Mesenchymal stem cell (in vitro differentiated cells and primary cell): ENCODE results near the gene SF3B5.

Experiments used
- DNase-seq: peaks from one replicate; pipeline ENCODE4 v3.0.0-alpha.2; 2013
- H2AFZ ChIP-seq: one replicate; pipeline ENCODE4 v1.6.1; 2013; ENCODE audit warnings: low read depth, mild to moderate bottlenecking, control low read depth, inconsistent platforms, low read length, moderate library complexity
- H2AK5ac ChIP-seq: 2 replicates; pipeline ENCODE4 v1.6.1; 2013; ENCODE audit warnings: low read length, moderate library complexity, mild to moderate bottlenecking, inconsistent platforms; ENCODE audit not compliant: severe bottlenecking
- H2BK120ac ChIP-seq: one replicate; pipeline ENCODE4 v1.6.1; 2013; ENCODE audit warnings: low read depth, mild to moderate bottlenecking, inconsistent platforms, low read length, moderate library complexity
- H2BK12ac ChIP-seq, 2 experiments: one replicate each; pipeline ENCODE4 v1.6.1; 2013; ENCODE audit warnings: inconsistent platforms in 2 of 2, low read length in 2 of 2, mild to moderate bottlenecking in 2 of 2, moderate library complexity in 2 of 2, control low read depth in 1 of 2
- H2BK15ac ChIP-seq: one replicate; pipeline ENCODE4 v1.6.1; 2013; ENCODE audit warnings: mild to moderate bottlenecking, low read depth, inconsistent platforms; ENCODE audit not compliant: poor library complexity, severe bottlenecking
- H2BK5ac ChIP-seq: 2 replicates; pipeline ENCODE4 v1.6.1; 2013; ENCODE audit warnings: low read depth, mild to moderate bottlenecking, low read length, control low read depth, inconsistent platforms; ENCODE audit not compliant: poor library complexity, severe bottlenecking
- H3K14ac ChIP-seq, 2 experiments: one replicate each; pipeline ENCODE4 v1.6.1; 2013; ENCODE audit warnings: inconsistent platforms in 2 of 2, low read length in 2 of 2, control low read depth in 1 of 2, mild to moderate bottlenecking in 1 of 2, moderate library complexity in 1 of 2
- H3K18ac ChIP-seq, 2 experiments: one replicate each; pipeline ENCODE4 v1.6.1; 2013; ENCODE audit warnings: inconsistent platforms in 2 of 2, low read length in 2 of 2, control low read depth in 1 of 2, low read depth in 1 of 2, mild to moderate bottlenecking in 1 of 2
- H3K23ac ChIP-seq, 2 experiments: one replicate each; pipeline ENCODE4 v1.6.1; 2013; ENCODE audit warnings: inconsistent platforms in 2 of 2, low read length in 2 of 2, mild to moderate bottlenecking in 2 of 2, moderate library complexity in 2 of 2, control low read depth in 1 of 2
- H3K27ac ChIP-seq: 2 replicates; pipeline ENCODE4 v1.5.1; 2013; ENCODE audit warnings: mild to moderate bottlenecking, moderate library complexity, low read length, control low read depth, inconsistent platforms; ENCODE audit not compliant: poor library complexity, severe bottlenecking
- H3K27me3 ChIP-seq, 2 experiments: 2 replicates each; pipeline versions ENCODE4 v1.6.1 to v1.7.0; 2013; ENCODE audit warnings: low read length in 2 of 2, mild to moderate bottlenecking in 2 of 2, moderate library complexity in 2 of 2, control low read depth in 1 of 2, inconsistent platforms in 1 of 2; ENCODE audit not compliant: control insufficient read depth in 1 of 2, insufficient read depth in 1 of 2
- H3K36me3 ChIP-seq, 2 experiments: 2 replicates each; pipeline versions ENCODE4 v1.6.1 to v1.7.0; 2013; ENCODE audit warnings: low read length in 2 of 2, control low read depth in 1 of 2, inconsistent platforms in 1 of 2, low read depth in 1 of 2, mild to moderate bottlenecking in 1 of 2; ENCODE audit not compliant: insufficient read depth in 2 of 2, control insufficient read depth in 1 of 2
- H3K4ac ChIP-seq, 2 experiments: one replicate each; pipeline ENCODE4 v1.6.1; 2013; ENCODE audit warnings: inconsistent platforms in 2 of 2, low read length in 2 of 2, mild to moderate bottlenecking in 2 of 2, moderate library complexity in 2 of 2, control low read depth in 1 of 2, low read depth in 1 of 2
- H3K4me1 ChIP-seq: 2 replicates; pipeline ENCODE4 v1.6.1; 2013; ENCODE audit warnings: low read depth, low read length, control low read depth; ENCODE audit not compliant: control insufficient read depth, insufficient read depth
- H3K4me2 ChIP-seq: 2 replicates; pipeline ENCODE4 v1.6.1; 2013; ENCODE audit warnings: low read length, mild to moderate bottlenecking, inconsistent platforms; ENCODE audit not compliant: poor library complexity, severe bottlenecking
- H3K4me3 ChIP-seq, 2 experiments: 2 replicates each; pipeline versions ENCODE4 v1.5.1 to v1.7.0; 2013; ENCODE audit warnings: low read length in 2 of 2, mild to moderate bottlenecking in 2 of 2, control low read depth in 1 of 2, low read depth in 1 of 2; ENCODE audit not compliant: insufficient read depth in 1 of 2
- H3K79me1 ChIP-seq: replicated peaks from 2 replicates; pipeline ENCODE4 v1.6.1; 2013; ENCODE audit warnings: mild to moderate bottlenecking, control low read depth, low read length, inconsistent platforms; ENCODE audit not compliant: poor library complexity, severe bottlenecking
- H3K9ac ChIP-seq: 2 replicates; pipeline ENCODE4 v1.7.0; 2013; ENCODE audit warnings: mild to moderate bottlenecking, low read length, moderate library complexity
- H3K9me3 ChIP-seq: 2 replicates; pipeline ENCODE4 v1.7.0; 2013; ENCODE audit warnings: mild to moderate bottlenecking, low read length; ENCODE audit not compliant: control insufficient read depth
- H4K8ac ChIP-seq: one replicate; pipeline ENCODE4 v1.6.1; 2013; ENCODE audit warnings: inconsistent platforms, mild to moderate bottlenecking, low read length, moderate library complexity
- H4K91ac ChIP-seq: one replicate; pipeline ENCODE4 v1.6.1; 2013; ENCODE audit warnings: mild to moderate bottlenecking, low read length, inconsistent platforms
- WGBS: methylation state at CpG from one replicate; pipeline ENCODE4 v1.1.7; 2013; ENCODE audit warnings: mixed read lengths; 5-methylcytosine and 5-hydroxymethylcytosine counted together

Gene SF3B5

DNA sequence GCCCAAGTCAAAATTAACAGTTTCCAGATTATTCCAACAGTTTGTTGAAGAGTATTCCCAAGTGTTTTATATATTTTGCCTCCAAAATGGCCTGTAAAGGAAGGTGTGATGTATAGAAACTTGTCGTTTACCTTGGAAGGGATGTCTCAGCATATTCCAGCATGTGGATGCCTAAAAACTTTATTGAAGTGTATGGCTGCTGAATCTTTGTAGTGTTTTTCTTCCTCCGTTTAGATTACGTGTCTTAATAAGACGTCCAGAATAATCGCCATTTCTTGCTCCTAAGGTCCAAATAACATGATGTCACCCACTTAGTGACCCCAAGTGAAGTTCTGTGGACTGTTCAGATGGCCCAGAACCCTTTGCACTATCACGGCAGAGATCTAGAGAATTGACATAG lies 18.0 kb upstream of the SF3B5 start:
- Histone ChIP-seq H3K27ac (no peak overlapping the region), H2AK5ac (no peak overlapping the region), H2BK15ac (no peak overlapping the region), H3K4me1 (no peaks in the 10 kb centered on the region), H3K9ac (no peak overlapping the region), H3K4me3 (no peak overlapping the region), H3K27me3 (no peaks in the 10 kb centered on the region), H3K18ac (no peak overlapping the region), H4K91ac (no peak overlapping the region), H3K4me2 (no peak overlapping the region), H4K8ac (no peak overlapping the region), H3K4ac (no peak overlapping the region), H2BK5ac (no peak overlapping the region), H2BK120ac (no peak overlapping the region), H3K36me3 (no peaks in the 10 kb centered on the region), H3K9me3 (no peaks in the 10 kb centered on the region), H3K79me1 (no peaks in the 10 kb centered on the region), H3K14ac (no peak overlapping the region), H2AFZ (no peak overlapping the region), H3K23ac (no peak overlapping the region), H2BK12ac (no peak overlapping the region)
- DNase-seq: no peak
- WGBS: 92% methylated on average over 6 of the region's 6 CpGs

GRCh38 chr6:144110210-144110609 lies 14.8 kb upstream of the SF3B5 start:
- 76% methylated on average over 4 of the region's 5 CpGs for WGBS
- Histone ChIP-seq H3K9me3 (no peaks in the 10 kb centered on the region), H4K91ac (no peak overlapping the region), H2BK5ac (no peak overlapping the region), H3K79me1 (no peaks in the 10 kb centered on the region), H2BK12ac (no peak overlapping the region), H2AFZ (no peak overlapping the region), H3K27me3 (no peaks in the 10 kb centered on the region), H3K14ac (no peak overlapping the region), H3K4ac (no peak overlapping the region), H3K4me2 (no peak overlapping the region), H2BK120ac (no peak overlapping the region), H3K4me1 (no peaks in the 10 kb centered on the region), H3K23ac (no peak overlapping the region), H2AK5ac (no peak overlapping the region), H3K36me3 (no peaks in the 10 kb centered on the region), H3K27ac (no peak overlapping the region), H2BK15ac (peak overlapping the region; percentile 26), H3K9ac (no peak overlapping the region), H3K4me3 (no peak overlapping the region), H4K8ac (no peak overlapping the region), H3K18ac (no peak overlapping the region)
- DNase-seq: no peak

GRCh38 chr6:144106206-144106605 lies 10.8 kb upstream of the SF3B5 start:
- no peak overlapping the region for H3K27ac ChIP-seq

GRCh38 chr6:144104898-144105487 lies 9.6 kb upstream of the SF3B5 start:
- H3K4me3 ChIP-seq: no peak overlapping the region
- no peaks in the 10 kb centered on the region for H3K27me3 ChIP-seq
- H3K4ac ChIP-seq: no peak overlapping the region
- H3K4me1 ChIP-seq: no peaks in the 10 kb centered on the region
- H2AK5ac ChIP-seq: no peak overlapping the region
- no peak overlapping the region for H2BK12ac ChIP-seq
- DNase-seq: peak; percentile 73
- H3K9ac ChIP-seq: no peak overlapping the region
- no peak overlapping the region for H3K14ac ChIP-seq
- H4K91ac ChIP-seq: no peak overlapping the region
- no peak overlapping the region for H2BK5ac ChIP-seq
- H2BK15ac ChIP-seq: no peak overlapping the region
- H3K36me3 ChIP-seq: no peaks in the 10 kb centered on the region
- no peak overlapping the region for H2AFZ ChIP-seq
- H3K27ac ChIP-seq: no peak overlapping the region
- 8% methylated on average over 2 of the region's 2 CpGs for WGBS
- no peaks in the 10 kb centered on the region for H3K9me3 ChIP-seq
- no peak overlapping the region for H3K23ac ChIP-seq
- no peak overlapping the region for H4K8ac ChIP-seq
- no peak overlapping the region for H3K18ac ChIP-seq
- no peak overlapping the region for H2BK120ac ChIP-seq
- no peaks in the 10 kb centered on the region for H3K79me1 ChIP-seq
- no peak overlapping the region for H3K4me2 ChIP-seq

More at GRCh38 chr6:144106206-144106605, 10.8 kb upstream of the SF3B5 start:
- Histone ChIP-seq H2BK15ac (no peak overlapping the region), H3K14ac (no peak overlapping the region), H2AK5ac (no peak overlapping the region), H3K79me1 (no peaks in the 10 kb centered on the region), H3K9ac (no peak overlapping the region), H3K18ac (no peak overlapping the region), H2BK120ac (no peak overlapping the region), H3K4me1 (no peaks in the 10 kb centered on the region), H2BK5ac (no peak overlapping the region), H4K8ac (no peak overlapping the region), H3K27me3 (no peaks in the 10 kb centered on the region), H3K4ac (no peak overlapping the region), H2AFZ (no peak overlapping the region), H4K91ac (no peak overlapping the region), H3K4me3 (no peak overlapping the region), H2BK12ac (no peak overlapping the region), H3K36me3 (no peaks in the 10 kb centered on the region), H3K9me3 (no peaks in the 10 kb centered on the region), H3K23ac (no peak overlapping the region), H3K4me2 (no peak overlapping the region)
- no peak for DNase-seq
- WGBS: 61% methylated on average over 1 of the region's 1 CpG
